Measurements from ENCODE around the gene BHLHA9.
"Not testable (repeated sequence)": the region's sequence is repeated elsewhere in the genome, so short reads cannot be mapped to it uniquely, and the experiment has no call there.

Gene BHLHA9

DNA sequence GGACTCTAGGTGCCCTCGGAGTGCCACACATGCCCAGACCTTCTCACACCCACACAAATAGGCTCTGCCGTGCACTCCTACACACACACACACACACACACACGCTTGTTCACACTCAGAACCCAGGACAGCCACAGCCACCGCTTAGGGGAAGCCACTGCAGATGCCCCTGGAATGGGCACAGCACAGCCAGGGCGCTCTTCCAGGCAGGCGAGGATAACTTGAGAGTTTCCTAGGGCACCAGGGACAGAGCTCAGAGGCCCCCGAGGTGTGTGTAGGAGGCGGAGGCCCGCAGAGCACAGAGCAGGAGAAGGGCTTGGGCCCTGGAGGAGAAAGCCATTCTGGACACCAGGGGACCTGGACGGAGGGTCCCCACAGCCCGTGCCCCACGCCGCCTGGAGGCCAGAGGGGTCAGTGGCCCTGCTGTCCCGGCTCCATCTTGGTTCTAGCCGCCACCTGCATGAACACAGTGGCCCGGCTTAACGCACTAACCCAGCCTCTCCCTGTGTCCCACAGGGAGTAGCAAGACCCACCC, 30.2 kb downstream of the BHLHA9 start:
- DNase-seq (ENCODE audit: low read depth in 2 of 2) = no peak

DNA sequence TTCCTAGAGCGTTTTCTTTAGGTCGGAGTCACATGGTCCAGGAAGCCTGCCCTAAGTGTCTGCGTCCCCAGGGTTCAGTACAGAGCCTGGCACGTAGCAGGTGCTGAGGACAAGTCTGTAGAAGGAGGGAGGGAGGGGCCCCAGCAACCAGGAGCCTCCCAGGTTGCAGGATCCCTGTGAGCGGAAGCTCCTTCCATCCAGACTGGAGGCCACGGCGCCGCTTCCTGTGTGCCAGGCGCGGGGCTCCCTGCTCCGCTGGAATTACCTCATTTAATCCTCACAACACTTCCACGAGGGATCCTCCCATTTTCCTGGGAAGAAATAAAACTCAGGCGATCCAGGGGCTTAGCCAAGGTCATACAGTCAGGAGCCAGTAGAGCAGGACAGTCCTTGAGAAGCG, 31.3 kb downstream of the BHLHA9 start:
- DNase-seq (ENCODE audit: low read depth in 2 of 2) = no peak

DNA sequence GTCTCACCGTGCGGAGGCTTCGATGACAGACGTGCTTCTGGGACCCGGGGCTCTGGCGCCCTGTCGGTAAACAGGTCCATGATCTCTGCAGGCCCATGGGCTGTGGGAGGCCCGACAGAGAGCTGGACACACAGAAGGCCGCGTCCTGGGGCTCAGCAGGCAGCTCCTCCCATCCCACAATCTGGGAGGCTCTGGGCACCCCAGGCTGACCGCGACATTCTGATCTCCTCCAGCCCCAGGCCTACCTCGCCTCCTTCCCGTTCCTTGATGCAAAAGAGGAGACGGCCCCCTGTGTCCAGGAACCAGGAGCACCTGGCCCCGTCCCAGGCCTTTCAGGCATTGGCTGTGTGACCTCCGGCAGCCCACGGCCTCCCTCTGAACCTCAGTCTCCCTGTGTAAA, 32.5 kb downstream of the BHLHA9 start:
- no peak for DNase-seq (ENCODE audit: low read depth in 2 of 2)

DNA sequence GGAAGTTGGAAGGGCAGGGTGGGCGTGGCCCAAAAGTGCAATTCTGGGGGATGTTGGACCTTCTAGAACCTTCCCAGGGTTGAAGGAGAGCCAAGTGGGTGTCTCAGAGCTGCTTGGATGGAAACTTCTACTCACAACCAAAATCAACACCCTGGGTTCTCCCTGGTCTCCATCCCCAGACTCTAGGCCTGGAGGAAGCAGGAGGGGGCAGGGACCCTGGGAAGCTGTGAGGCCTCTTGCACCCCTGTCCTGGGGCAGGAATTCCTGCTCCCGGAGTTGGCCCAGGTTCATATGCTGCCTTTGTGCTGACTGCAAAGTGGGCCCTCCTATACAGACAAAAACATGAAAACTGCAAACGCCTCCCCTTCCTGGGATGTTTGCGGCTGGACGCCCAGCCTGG, 34.3 kb downstream of the BHLHA9 start:
- no peak for DNase-seq (ENCODE audit: low read depth in 2 of 2)

DNA sequence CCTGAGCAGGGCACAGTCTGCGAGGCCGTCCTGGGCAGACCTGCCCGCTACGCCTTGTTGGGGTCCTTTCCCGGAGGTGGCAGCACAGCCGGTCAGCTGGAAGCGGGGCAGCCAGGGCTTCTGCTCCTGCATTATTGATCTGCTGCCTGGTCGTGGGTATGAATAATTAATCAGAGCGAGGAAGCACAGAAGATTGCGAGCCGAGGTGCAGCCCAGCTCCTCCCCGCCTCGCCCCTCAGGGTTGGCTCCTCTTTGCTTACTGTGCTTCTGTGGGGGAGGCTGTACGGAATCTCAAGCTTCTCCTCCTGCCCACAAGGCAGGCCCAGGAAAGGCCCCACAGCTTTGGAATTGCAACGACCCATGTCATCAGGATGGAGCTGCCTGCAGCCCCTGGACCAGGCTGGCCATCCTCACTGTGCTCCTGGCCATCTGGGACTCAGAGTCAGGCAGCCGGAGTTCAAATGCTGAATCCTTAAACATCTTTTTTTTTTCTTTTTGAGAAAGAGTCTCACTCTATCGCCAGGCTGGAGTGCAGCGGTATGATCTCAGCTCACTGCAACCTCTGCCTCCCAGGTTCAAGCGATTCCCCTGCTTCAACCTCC, 34.8 kb downstream of the BHLHA9 start:
- no peak for DNase-seq (ENCODE audit: low read depth in 2 of 2)

DNA sequence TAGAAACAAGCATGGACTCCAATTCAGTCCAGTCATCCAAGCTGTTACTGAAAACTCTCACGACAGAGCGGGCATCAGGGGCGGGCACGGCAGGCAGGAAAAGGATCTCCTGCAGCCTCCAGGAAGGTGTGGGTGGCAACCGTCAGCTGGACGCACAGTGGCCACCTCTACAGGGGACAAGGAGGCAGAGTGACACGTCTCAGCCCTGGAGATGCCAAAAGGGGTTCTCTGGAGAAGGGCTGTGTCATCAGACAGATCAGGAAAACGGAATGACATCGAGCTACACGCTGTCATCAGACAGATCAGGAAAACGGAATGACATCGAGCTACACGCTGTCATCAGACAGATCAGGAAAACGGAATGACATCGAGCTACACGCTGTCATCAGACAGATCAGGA, 37.6 kb downstream of the BHLHA9 start:
- DNase-seq (ENCODE audit: low read depth in 2 of 2) = not testable (repeated sequence)

DNA sequence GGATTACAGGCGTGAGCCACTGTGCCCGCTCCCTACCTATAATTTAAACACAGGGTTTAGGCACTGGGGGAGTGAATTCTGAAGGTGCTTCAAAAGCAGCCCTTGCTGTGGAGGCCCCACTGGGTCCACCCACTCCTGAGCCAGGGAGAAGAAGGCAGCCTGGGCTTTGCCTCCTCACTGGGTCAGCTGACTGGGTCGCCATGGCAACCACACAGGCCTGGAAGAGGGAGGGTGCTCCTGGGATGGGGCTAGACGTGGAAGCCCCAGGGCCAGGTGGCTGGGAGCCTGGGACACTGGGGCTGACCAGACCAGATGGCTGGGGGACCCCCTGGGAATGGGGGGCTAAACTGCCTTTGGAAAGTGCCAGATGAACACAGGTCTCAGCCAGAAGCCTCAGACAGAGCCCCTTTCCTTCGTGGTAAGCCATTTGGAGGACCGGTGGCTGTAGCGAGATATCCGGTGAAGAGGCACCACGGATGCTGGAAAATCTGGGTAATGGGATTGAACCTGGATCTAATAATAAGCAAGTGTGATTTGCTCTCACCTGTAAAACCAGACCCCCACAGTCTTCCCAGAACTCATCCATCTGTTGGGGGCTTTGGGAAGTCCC, 42.1 kb downstream of the BHLHA9 start:
- DNase-seq (ENCODE audit: low read depth in 2 of 2) = no peak

DNA sequence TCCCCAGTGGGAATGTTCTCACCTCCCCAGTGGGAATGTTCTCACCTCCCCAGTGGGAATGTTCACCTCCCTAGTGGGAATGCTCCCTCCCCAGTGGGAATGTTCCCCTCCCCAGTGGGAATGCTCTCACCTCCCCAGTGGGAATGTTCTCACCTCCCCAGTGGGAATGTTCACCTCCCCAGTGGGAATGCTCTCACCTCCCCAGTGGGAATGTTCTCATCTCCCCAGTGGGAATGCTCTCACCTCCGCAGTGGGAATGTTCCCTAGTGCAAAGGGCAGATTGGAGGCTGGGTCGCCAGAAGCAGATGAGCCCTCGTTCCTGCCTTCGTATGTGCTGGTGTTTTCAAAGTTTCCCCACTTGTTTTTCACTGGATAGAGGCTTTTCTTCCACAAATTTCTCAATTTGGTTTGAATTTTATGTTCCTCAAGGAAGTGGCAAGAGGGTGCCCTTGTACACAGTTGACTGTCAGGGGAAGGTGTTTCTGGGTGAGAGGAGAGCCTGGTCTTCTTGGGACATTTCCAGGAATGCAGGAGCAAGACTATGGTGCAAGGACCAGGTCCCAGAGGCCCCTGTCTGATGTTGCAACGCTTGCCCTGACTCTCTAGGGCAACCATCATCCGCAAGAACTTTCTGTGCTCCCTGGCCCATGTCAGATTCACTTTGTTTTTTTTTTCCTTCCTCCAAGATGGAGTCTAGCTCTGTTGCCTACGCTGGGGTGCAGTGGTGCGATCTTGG, 43.2 kb downstream of the BHLHA9 start:
- DNase-seq (ENCODE audit: low read depth in 2 of 2) = no peak

DNA sequence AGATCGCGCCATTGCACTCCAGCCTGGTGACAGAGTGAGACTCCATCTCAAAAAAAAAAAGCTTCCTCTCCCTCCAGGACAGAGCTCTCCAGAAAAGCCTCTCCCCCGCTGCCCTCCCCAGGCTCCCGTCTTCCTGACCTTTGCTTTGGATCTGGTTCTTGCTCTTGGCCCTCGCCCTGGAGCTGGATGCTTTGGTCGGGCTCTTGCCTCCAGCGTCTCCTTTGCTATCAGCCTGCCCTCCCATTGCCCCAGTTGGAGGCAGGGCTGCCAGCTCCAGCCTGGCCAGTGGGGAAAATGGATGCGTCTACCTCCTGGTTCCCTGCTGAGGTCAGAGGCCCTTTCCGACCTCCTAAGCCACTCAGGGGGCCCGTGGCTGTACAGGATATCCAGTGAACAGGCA, 45.2 kb downstream of the BHLHA9 start:
- DNase-seq (ENCODE audit: low read depth in 2 of 2) = no peak

DNA sequence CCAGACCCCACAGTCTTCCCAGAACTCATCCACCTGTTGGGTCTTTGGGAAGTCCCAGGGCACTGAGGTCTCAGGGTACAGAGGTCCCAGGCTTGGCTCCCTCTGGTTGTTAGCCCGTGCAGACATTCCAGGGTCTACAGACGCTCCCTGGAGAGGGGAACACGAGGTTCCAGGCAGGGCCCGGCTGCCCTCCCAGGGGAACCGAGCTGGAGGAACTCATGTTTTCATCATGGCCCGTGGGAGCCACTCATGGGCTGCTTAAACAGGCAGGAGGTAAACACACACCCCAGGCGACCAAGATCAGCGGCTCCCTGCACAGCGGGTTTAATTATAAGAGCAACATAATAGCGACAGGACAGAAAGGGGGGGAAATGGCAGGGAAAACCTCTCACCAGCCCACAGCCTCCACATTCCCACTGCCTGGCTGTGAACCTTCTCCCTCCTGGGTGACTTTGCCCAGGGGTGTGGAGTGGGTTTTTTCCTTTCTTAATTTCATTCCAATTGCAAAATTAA, 45.7 kb downstream of the BHLHA9 start:
- no peak for DNase-seq (ENCODE audit: low read depth in 2 of 2)

Data from stimulated activated CD4-positive, alpha-beta T cell treated with anti-CD3 and anti-CD28 coated beads, Interleukin-1b, Interleukin-23, amount 100 ng/mL, for 1 hour (primary cell).